HG02840 (cell line): ENCODE data around the gene SMPD2.
A peak's percentile ranks its signal among the peaks of the same experiment; 100 is the strongest.

Source experiments
- ATAC-seq: cut with Tn5 transposase; IDR thresholded peaks from one replicate; pipeline ENCODE4 v1.9.1; 2021; ENCODE audit warnings: mild to moderate bottlenecking, moderate library complexity, moderate number of reproducible peaks; ENCODE audit not compliant: unreplicated experiment, low FRiP score

The SMPD2 gene, protein sequence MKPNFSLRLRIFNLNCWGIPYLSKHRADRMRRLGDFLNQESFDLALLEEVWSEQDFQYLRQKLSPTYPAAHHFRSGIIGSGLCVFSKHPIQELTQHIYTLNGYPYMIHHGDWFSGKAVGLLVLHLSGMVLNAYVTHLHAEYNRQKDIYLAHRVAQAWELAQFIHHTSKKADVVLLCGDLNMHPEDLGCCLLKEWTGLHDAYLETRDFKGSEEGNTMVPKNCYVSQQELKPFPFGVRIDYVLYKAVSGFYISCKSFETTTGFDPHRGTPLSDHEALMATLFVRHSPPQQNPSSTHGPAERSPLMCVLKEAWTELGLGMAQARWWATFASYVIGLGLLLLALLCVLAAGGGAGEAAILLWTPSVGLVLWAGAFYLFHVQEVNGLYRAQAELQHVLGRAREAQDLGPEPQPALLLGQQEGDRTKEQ

GRCh38 chr6:109440331-109441068 is at the start of gene SMPD2, which contains the start of gene PPIL6:
SMPD2 (plus strand) TSS chr6:109440724; CDS start chr6:109441122, 398 bp downstream.
PPIL6 (minus strand) TSS chr6:109440628; CDS start chr6:109440590, 38 bp downstream.
- peak; percentile 80 for ATAC-seq

- no peak for ATAC-seq
These were observed 47.2 kb upstream of the SMPD2 start for GRCh38 chr6:109393157-109393885.

- no peak for ATAC-seq
These were observed 46.6 kb upstream of the SMPD2 start for GRCh38 chr6:109393886-109394281.

DNA sequence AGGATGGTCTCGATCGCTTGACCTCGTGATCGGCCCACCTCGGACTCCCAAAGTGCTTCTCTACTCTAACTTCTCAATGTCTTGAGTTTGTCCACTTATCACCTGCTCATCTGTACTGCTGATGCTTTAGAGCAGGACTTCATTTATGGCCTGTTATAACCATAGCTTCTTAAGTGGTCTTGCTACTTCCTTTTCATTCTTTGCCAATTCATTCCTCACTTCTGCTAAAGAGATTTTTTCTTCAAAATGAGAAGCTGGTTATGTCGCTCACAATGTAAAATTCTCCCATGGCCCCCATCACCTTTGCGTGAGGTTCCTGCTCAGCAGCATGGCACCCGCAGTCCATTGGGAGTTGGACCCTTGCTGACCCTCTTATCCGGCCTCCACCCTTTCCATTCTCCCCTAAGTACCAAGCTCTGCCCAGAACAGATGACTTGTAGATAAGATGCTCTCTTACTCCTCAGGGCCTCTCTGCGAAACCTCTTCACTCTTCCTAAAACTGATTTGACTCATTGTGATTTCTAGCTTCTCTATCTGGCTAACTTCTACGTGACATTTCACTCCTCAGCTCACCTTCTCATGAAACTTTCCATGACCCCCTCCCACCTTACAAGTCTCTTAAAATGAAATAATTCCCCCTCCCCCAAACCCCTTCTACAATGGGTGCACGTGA is 44.3 kb upstream of the SMPD2 start:
- ATAC-seq = no peak

GRCh38 chr6:109397020-109397419 is 43.5 kb upstream of the SMPD2 start:
- no peak for ATAC-seq

GRCh38 chr6:109406196-109406595 is 34.3 kb upstream of the SMPD2 start:
- ATAC-seq = no peak

- no peak for ATAC-seq
These were observed 29.5 kb upstream of the SMPD2 start for GRCh38 chr6:109411034-109411433.

- no peak for ATAC-seq
These were observed 22.9 kb upstream of the SMPD2 start for GRCh38 chr6:109417646-109418045.

- no peak for ATAC-seq
These were observed 19.8 kb upstream of the SMPD2 start for GRCh38 chr6:109420751-109421150.

DNA sequence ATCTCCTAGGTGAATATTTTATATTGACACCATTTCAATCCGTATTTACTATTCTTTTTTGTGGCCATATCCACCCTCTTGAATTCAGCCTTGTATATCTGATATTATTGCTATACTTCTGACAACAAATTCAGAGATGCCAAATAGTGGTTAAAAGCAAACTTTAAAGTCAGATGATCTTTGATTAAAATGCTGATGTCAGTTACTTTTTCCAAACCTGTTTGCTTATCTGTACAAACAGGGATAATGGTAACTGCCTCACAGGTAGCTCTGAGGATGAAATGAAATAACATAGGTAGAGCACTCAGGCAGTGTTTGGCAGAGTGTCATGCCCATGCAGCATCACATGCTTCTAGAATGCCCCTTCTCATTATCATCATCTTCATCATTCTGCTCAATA is 19.3 kb upstream of the SMPD2 start:
- ATAC-seq = no peak

GRCh38 chr6:109424946-109425345 is 15.6 kb upstream of the SMPD2 start:
- no peak for ATAC-seq

DNA sequence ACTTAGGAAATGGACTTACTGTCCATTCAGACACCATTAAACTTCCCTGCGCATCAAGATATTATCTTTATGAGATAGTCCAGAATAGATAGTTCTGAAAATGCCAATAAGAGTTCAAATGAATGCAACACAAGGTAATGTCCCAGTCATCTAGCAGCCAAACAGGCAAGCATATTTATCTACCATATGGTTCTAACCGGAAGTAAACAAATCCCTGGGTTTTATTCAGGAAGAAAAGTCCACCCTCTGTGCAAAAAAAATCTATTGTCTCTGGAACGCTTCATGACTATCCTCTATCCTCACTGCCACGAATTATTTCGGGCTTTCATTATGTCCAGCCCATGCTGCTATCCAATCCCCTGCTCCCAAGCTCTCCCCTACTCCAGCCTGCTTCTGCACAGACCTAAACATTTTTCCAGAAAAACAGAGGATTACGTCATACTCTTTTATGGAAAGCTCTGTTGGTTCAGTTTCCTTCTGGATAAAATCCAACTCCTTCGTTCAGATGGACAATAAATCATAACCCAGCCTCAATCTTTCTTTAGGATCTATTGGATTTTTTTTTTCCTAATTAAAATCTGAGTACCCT is 11.5 kb upstream of the SMPD2 start:
- ATAC-seq = no peak

DNA sequence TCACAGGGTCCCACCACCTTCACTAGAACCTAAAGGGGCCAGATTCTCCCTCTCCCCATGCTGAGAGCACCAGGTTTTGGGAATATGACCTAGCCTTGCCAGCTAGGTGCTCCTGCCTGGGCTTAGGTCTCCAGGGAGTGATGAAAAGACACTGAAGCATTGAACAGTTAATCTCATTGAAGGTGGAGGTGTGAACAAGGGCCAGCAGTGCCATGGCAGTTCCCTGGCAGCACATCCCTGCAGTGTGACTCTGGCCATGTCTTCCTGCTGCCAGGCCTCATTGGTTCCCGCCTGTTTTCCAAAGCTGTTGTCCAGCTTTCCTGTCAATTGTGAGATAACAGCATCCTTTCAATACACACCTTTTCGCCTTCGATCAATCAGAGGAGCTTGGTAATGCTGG is 11.0 kb upstream of the SMPD2 start:
- no peak for ATAC-seq

DNA sequence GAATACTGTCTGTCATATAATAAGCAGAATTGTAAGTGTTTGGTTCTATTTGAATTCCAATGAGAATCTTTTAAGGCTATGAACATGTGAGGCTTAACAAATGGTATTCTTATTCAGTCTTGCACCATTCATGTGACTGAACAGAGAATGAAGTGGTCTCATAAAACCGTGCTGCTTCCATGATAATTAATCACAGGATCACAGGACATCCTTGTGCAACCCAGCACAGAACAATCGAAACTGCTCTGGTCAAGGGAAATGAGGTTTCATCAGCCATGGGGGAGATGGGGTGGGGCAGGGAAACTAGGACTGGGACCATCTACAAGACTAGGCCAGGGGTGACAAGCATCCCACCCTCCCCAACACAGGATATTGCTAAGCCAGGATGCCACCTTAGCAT is 6.1 kb upstream of the SMPD2 start:
- ATAC-seq = no peak

- no peak for ATAC-seq
These were observed 4.5 kb upstream of the SMPD2 start for GRCh38 chr6:109436041-109436440.

- peak; percentile 13 for ATAC-seq
These were observed 719 bp downstream of the SMPD2 start for GRCh38 chr6:109441069-109441816.

DNA sequence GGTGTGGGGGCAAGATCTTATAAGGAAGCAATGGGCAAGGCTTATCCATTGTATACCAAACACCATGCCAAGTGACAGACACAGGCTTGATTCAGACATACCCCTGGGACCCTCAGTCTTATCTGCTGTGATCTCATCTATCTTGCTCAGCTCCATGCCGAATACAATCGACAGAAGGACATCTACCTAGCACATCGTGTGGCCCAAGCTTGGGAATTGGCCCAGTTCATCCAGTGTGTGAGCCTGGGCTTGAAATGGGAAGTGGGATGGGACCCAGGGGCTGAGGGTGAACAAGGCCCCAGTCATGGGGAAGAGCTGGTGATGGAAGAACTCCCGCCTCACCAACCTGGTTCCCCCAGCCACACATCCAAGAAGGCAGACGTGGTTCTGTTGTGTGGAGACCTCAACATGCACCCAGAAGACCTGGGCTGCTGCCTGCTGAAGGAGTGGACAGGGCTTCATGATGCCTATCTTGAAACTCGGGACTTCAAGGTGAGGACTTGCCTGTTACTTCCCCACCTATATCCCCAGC is 1.9 kb downstream of the SMPD2 start:
- no peak for ATAC-seq

- ATAC-seq = no peak
These were observed 3.0 kb downstream of the SMPD2 start for GRCh38 chr6:109443425-109443950.

- ATAC-seq = no peak
These were observed 4.9 kb downstream of the SMPD2 start for GRCh38 chr6:109445382-109445781.
